ENCODE results near the gene NLK. TPM values are rescaled to one million over a fixed set of nuclear protein-coding genes. Genes with fewer than 3 reads are reported as not detected.
A peak's percentile ranks its signal among the peaks of the same experiment; 100 is the strongest.
"Not testable (repeated sequence)": the region's sequence is repeated elsewhere in the genome, so short reads cannot be mapped to it uniquely, and the experiment has no call there.

Gene NLK
- polyA plus RNA-seq (2012; ENCODE audit: missing spikeins): 11.7 TPM

- DNase-seq (ENCODE audit: insufficient read length) (no peak), FAIRE-seq (no peak)
- no peak for TF ChIP-seq TAF1 (IDR thresholded peaks at IDR 0.05; ENCODE audit: borderline replicate concordance, low read depth, low read length)
- no peak for TF ChIP-seq POLR2AphosphoS5 (IDR thresholded peaks at IDR 0.05; ENCODE audit: low read depth, low read length)
- TF ChIP-seq POLR2A (IDR thresholded peaks at IDR 0.05; ENCODE audit: low read depth, low read length): no peak
Observed at GRCh38 chr17:28042657-28042720, at the start of gene NLK. TSS of gene NLK (plus strand) at chr17:28042677. CDS start at chr17:28042874, 197 bp downstream.

- DNase-seq (ENCODE audit: insufficient read length) (no peak), FAIRE-seq (no peak)
- TF ChIP-seq POLR2AphosphoS5 (IDR thresholded peaks at IDR 0.05; ENCODE audit: low read depth, low read length) (no peak), TAF1 (IDR thresholded peaks at IDR 0.05; ENCODE audit: borderline replicate concordance, low read depth, low read length) (no peak), POLR2A (IDR thresholded peaks at IDR 0.05; ENCODE audit: low read depth, low read length) (no peak)
Observed at GRCh38 chr17:27993161-27993695, 49.2 kb upstream of the NLK start.

GRCh38 chr17:27993723-27994310 lies 48.7 kb upstream of the NLK start:
- DNase-seq (ENCODE audit: insufficient read length) (no peak), FAIRE-seq (no peak)
- TF ChIP-seq POLR2A (IDR thresholded peaks at IDR 0.05; ENCODE audit: low read depth, low read length) (no peak), TAF1 (IDR thresholded peaks at IDR 0.05; ENCODE audit: borderline replicate concordance, low read depth, low read length) (no peak), POLR2AphosphoS5 (IDR thresholded peaks at IDR 0.05; ENCODE audit: low read depth, low read length) (no peak)

- no peak for FAIRE-seq
- TF ChIP-seq POLR2AphosphoS5 (IDR thresholded peaks at IDR 0.05; ENCODE audit: low read depth, low read length): no peak
- DNase-seq (ENCODE audit: insufficient read length): no peak
Observed at GRCh38 chr17:27994586-27994985, 47.9 kb upstream of the NLK start.

GRCh38 chr17:27995554-27995953 lies 46.9 kb upstream of the NLK start:
- FAIRE-seq: no peak
- no peak for DNase-seq (ENCODE audit: insufficient read length)
- TF ChIP-seq POLR2AphosphoS5 (IDR thresholded peaks at IDR 0.05; ENCODE audit: low read depth, low read length) (no peak), POLR2A (IDR thresholded peaks at IDR 0.05; ENCODE audit: low read depth, low read length) (no peak), TAF1 (IDR thresholded peaks at IDR 0.05; ENCODE audit: borderline replicate concordance, low read depth, low read length) (no peak)

- FAIRE-seq: no peak
- DNase-seq (ENCODE audit: insufficient read length): no peak
- TF ChIP-seq POLR2AphosphoS5 (IDR thresholded peaks at IDR 0.05; ENCODE audit: low read depth, low read length) (no peak), POLR2A (IDR thresholded peaks at IDR 0.05; ENCODE audit: low read depth, low read length) (no peak), TAF1 (IDR thresholded peaks at IDR 0.05; ENCODE audit: borderline replicate concordance, low read depth, low read length) (no peak)
Observed at GRCh38 chr17:27996202-27997043, 46.1 kb upstream of the NLK start.

- FAIRE-seq (no peak), DNase-seq (ENCODE audit: insufficient read length) (no peak)
- TF ChIP-seq POLR2A (IDR thresholded peaks at IDR 0.05; ENCODE audit: low read depth, low read length): no peak
- TF ChIP-seq POLR2AphosphoS5 (IDR thresholded peaks at IDR 0.05; ENCODE audit: low read depth, low read length): no peak
- TF ChIP-seq TAF1 (IDR thresholded peaks at IDR 0.05; ENCODE audit: borderline replicate concordance, low read depth, low read length): no peak
Observed at GRCh38 chr17:27997044-27997401, 45.5 kb upstream of the NLK start.

GRCh38 chr17:27997522-27997921 lies 45.0 kb upstream of the NLK start:
- FAIRE-seq (no peak), DNase-seq (ENCODE audit: insufficient read length) (no peak)
- TF ChIP-seq POLR2A (IDR thresholded peaks at IDR 0.05; ENCODE audit: low read depth, low read length) (no peak), TAF1 (IDR thresholded peaks at IDR 0.05; ENCODE audit: borderline replicate concordance, low read depth, low read length) (no peak), POLR2AphosphoS5 (IDR thresholded peaks at IDR 0.05; ENCODE audit: low read depth, low read length) (no peak)

GRCh38 chr17:28001149-28001548 lies 41.3 kb upstream of the NLK start:
- DNase-seq (ENCODE audit: insufficient read length) (no peak), FAIRE-seq (no peak)
- TF ChIP-seq POLR2AphosphoS5 (IDR thresholded peaks at IDR 0.05; ENCODE audit: low read depth, low read length) (no peak), POLR2A (IDR thresholded peaks at IDR 0.05; ENCODE audit: low read depth, low read length) (no peak), TAF1 (IDR thresholded peaks at IDR 0.05; ENCODE audit: borderline replicate concordance, low read depth, low read length) (no peak)

- FAIRE-seq (peak; percentile 67), DNase-seq (ENCODE audit: insufficient read length) (no peak)
- TF ChIP-seq POLR2AphosphoS5 (IDR thresholded peaks at IDR 0.05; ENCODE audit: low read depth, low read length): no peak
- TF ChIP-seq TAF1 (IDR thresholded peaks at IDR 0.05; ENCODE audit: borderline replicate concordance, low read depth, low read length): no peak
- TF ChIP-seq POLR2A (IDR thresholded peaks at IDR 0.05; ENCODE audit: low read depth, low read length): no peak
Observed at GRCh38 chr17:28004344-28004743, 38.1 kb upstream of the NLK start.

GRCh38 chr17:28007925-28008324 lies 34.6 kb upstream of the NLK start:
- DNase-seq (ENCODE audit: insufficient read length); FAIRE-seq: not testable (repeated sequence)

- TF ChIP-seq POLR2A (IDR thresholded peaks at IDR 0.05; ENCODE audit: low read depth, low read length): no peak
- TF ChIP-seq POLR2AphosphoS5 (IDR thresholded peaks at IDR 0.05; ENCODE audit: low read depth, low read length): no peak
- TF ChIP-seq TAF1 (IDR thresholded peaks at IDR 0.05; ENCODE audit: borderline replicate concordance, low read depth, low read length): no peak
- DNase-seq (ENCODE audit: insufficient read length) (no peak), FAIRE-seq (no peak)
Observed at GRCh38 chr17:28008513-28008912, 34.0 kb upstream of the NLK start.

Data from GM12892 (cell line).